HCT116 (cell line): ENCODE measurements around the gene PLEKHM3. TPM values are rescaled to one million over a fixed set of nuclear protein-coding genes. Genes with fewer than 3 reads are reported as not detected.

Experiments used
- ATAC-seq: fragments of 200-7000 bp; cut with Tn5 transposase; 2 replicates; pipeline ENCODE4 v1.9.1; 2020; ENCODE audit warnings: mild to moderate bottlenecking, moderate library complexity
- BruUV-seq: library from RNA; stranded (reverse); fragments of 400-500 nt; replicated peaks from 2 replicates; lab custom pipeline; 2021; lab: Mats Ljungman, UMichigan
- CTCF ChIA-PET: fragments of 300-600 bp; sonication (Branson Sonifier 250); formaldehyde crosslinking; loops from one replicate; lab custom pipeline; 2021; ENCODE audit warnings: antibody characterized with exemption; lab: Charles Lee
- POLR2A ChIA-PET: fragments of 300-600, 350-600 bp; sonication (Branson Sonifier 250); formaldehyde crosslinking; loops from one replicate; lab custom pipeline; 2021; ENCODE audit warnings: antibody characterized with exemption; lab: Charles Lee
- RAD21 ChIA-PET, 2 experiments: fragments of 300-600 bp; sonication (Branson Sonifier 250); formaldehyde crosslinking; loops; one replicate each; lab custom pipeline; 2023; ENCODE audit warnings: low total read pairs in 2 of 2; ENCODE audit not compliant: uncharacterized antibody in 2 of 2, unreplicated experiment in 2 of 2, low non-redundant PET in 1 of 2; lab: Charles Lee
- DNase-seq: peaks from one replicate; pipeline ENCODE4 v3.0.0-alpha.2; 2010; ENCODE audit warnings: low read depth, low spot score
- H2AFZ ChIP-seq: fragments of 200-600 bp; shearing (Covaris generic), sonication (generic); 2 replicates; pipeline ENCODE4 v1.6.1; 2017; ENCODE audit warnings: low read depth, mixed run types, mixed read lengths, antibody characterized with exemption, low read length; ENCODE audit not compliant: poor library complexity, severe bottlenecking
- H3K27ac ChIP-seq: 2 replicates; pipeline ENCODE4 v1.5.1; 2012; ENCODE audit warnings: low read depth, low read length
- H3K27me3 ChIP-seq: fragments of 200-600 bp; sonication (generic); 2 replicates; pipeline ENCODE4 v1.6.1; 2016; ENCODE audit warnings: mixed run types, low read length, mixed read lengths; ENCODE audit not compliant: insufficient read depth
- H3K36me3 ChIP-seq, 2 experiments: fragments of 200-500 bp in 1 of 2; fragments of 200-600 bp in 1 of 2; sonication (Bioruptor generic) in 1 of 2; sonication (generic) in 1 of 2; 2 replicates each; pipeline versions ENCODE4 v1.5.1 to v1.6.1; 2014 to 2016; ENCODE audit warnings: low read length in 2 of 2, inconsistent platforms in 1 of 2, mixed read lengths in 1 of 2, mixed run types in 1 of 2; ENCODE audit not compliant: insufficient read depth in 2 of 2, control insufficient read depth in 1 of 2
- H3K4me1 ChIP-seq, 2 experiments: fragments of 200-600 bp in 1 of 2; sonication (generic) in 1 of 2; 2 replicates each; pipeline versions ENCODE4 v1.5.1 to v1.6.1; 2012 to 2017; ENCODE audit warnings: low read length in 2 of 2, inconsistent platforms in 1 of 2, mild to moderate bottlenecking in 1 of 2, mixed read lengths in 1 of 2, mixed run types in 1 of 2, moderate library complexity in 1 of 2; ENCODE audit not compliant: insufficient read depth in 2 of 2, control insufficient read depth in 1 of 2
- H3K4me2 ChIP-seq: fragments of 200-600 bp; sonication (generic); 2 replicates; pipeline ENCODE4 v1.6.1; 2017; ENCODE audit warnings: mixed run types, low read length, mixed read lengths
- H3K4me3 ChIP-seq, 2 experiments: fragments of 200-600 bp in 1 of 2; sonication (generic) in 1 of 2; replicated peaks in 1 of 2; 2 replicates each; pipeline ENCODE4 v1.5.1; 2011 to 2016; ENCODE audit warnings: low read length in 2 of 2, control low read depth in 1 of 2, low read depth in 1 of 2, mild to moderate bottlenecking in 1 of 2, mixed read lengths in 1 of 2, mixed run types in 1 of 2
- H3K79me2 ChIP-seq: fragments of 200-600 bp; sonication (generic); 2 replicates; pipeline ENCODE4 v1.6.1; 2017; ENCODE audit warnings: mild to moderate bottlenecking, mixed run types, low read length, moderate library complexity, mixed read lengths; ENCODE audit not compliant: insufficient read depth
- H3K9ac ChIP-seq: fragments of 200-600 bp; sonication (generic); 2 replicates; pipeline ENCODE4 v1.6.1; 2016; ENCODE audit warnings: low read length, mixed read lengths
- H3K9me2 ChIP-seq: fragments of 200-600 bp; sonication (generic), shearing (Covaris generic); 2 replicates; pipeline ENCODE4 v1.6.1; 2017; ENCODE audit warnings: mixed run types, mild to moderate bottlenecking, moderate library complexity; ENCODE audit not compliant: insufficient read depth
- H3K9me3 ChIP-seq, 2 experiments: fragments of 200-500 bp in 1 of 2; fragments of 200-600 bp in 1 of 2; sonication (Bioruptor generic) in 1 of 2; sonication (generic) in 1 of 2; 2 replicates each; pipeline ENCODE4 v1.6.1; 2014 to 2017; ENCODE audit warnings: low read length in 2 of 2, mixed read lengths in 2 of 2, inconsistent platforms in 1 of 2, low read depth in 1 of 2, mild to moderate bottlenecking in 1 of 2, mixed run types in 1 of 2, moderate library complexity in 1 of 2; ENCODE audit not compliant: control insufficient read depth in 1 of 2, insufficient read depth in 1 of 2
- H4K20me1 ChIP-seq: fragments of 200-600 bp; sonication (generic), shearing (Covaris generic); 2 replicates; pipeline ENCODE4 v1.6.1; 2017; ENCODE audit warnings: mixed run types, mild to moderate bottlenecking, moderate library complexity; ENCODE audit not compliant: insufficient read depth
- ATF3 ChIP-seq: IDR thresholded peaks from 2 replicates; pipeline ENCODE4 v1.6.1; 2012
- CTCF ChIP-seq, 3 experiments: fragments of 200-600 bp in 1 of 3; sonication (generic) in 1 of 3; IDR thresholded peaks in 2 of 3; conservative IDR thresholded peaks in 1 of 3; 2 replicates each; pipeline ENCODE4 v1.5.1; 2012 to 2017; ENCODE audit warnings: low read depth in 2 of 3, low read length in 2 of 3, antibody characterized with exemption in 1 of 3, borderline replicate concordance in 1 of 3, control low read depth in 1 of 3, mild to moderate bottlenecking in 1 of 3, mixed read lengths in 1 of 3, mixed run types in 1 of 3, moderate library complexity in 1 of 3; ENCODE audit not compliant: insufficient read depth in 1 of 3
- EGR1 ChIP-seq: IDR thresholded peaks from 2 replicates; pipeline ENCODE4 v1.6.1; 2012; ENCODE audit warnings: low read depth
- EZH2 ChIP-seq: fragments of 200-600 bp; sonication (generic); IDR thresholded peaks from 2 replicates; pipeline ENCODE4 v1.6.1; 2017; ENCODE audit warnings: antibody characterized with exemption, mixed run types
- MAX ChIP-seq: IDR thresholded peaks from 2 replicates; pipeline ENCODE4 v1.6.1; 2012
- POLR2AphosphoS5 ChIP-seq: IDR thresholded peaks from 2 replicates; pipeline ENCODE4 v1.6.1; 2011; ENCODE audit warnings: mild to moderate bottlenecking, low read depth, low read length, moderate library complexity
- RAD21 ChIP-seq: IDR thresholded peaks from 2 replicates; pipeline ENCODE4 v1.6.1; 2012; ENCODE audit warnings: low read depth, mild to moderate bottlenecking
- SP1 ChIP-seq: IDR thresholded peaks from 2 replicates; pipeline ENCODE4 v1.6.1; 2012; ENCODE audit warnings: low read depth
- TCF7L2 ChIP-seq: IDR thresholded peaks from 2 replicates; pipeline ENCODE4 v1.7.0; 2011; ENCODE audit warnings: borderline replicate concordance, inconsistent platforms; ENCODE audit not compliant: insufficient read depth, insufficient read length; ENCODE audit errors: extremely low read depth
- ZBTB33 ChIP-seq: IDR thresholded peaks from 2 replicates; pipeline ENCODE4 v1.6.1; 2011; ENCODE audit warnings: mild to moderate bottlenecking, low read length, moderate library complexity; ENCODE audit not compliant: insufficient replicate concordance; ENCODE audit errors: extremely low read depth
- ZNF274 ChIP-seq: fragments of 200-500 bp; sonication (Bioruptor generic); IDR thresholded peaks from 2 replicates; pipeline ENCODE4 v1.6.1; 2014; ENCODE audit warnings: mild to moderate bottlenecking, low read depth, low read length, inconsistent platforms
- intact Hi-C: fragments of 100-400 bp; cut with micrococcal nuclease; formaldehyde crosslinking; loops from 2 replicates; pipeline ENCODE4 v1.10.0; 2022
- total RNA-seq: library from RNA; stranded (reverse); gene quantifications from one replicate; pipeline ENCODE4 v1.2.1, GENCODE V29; 2021; ENCODE audit not compliant: unreplicated experiment

PLEKHM3 gene
- total RNA-seq, 1 experiment from 2014 or later = 6.3 TPM

GRCh38 chr2:207867905-207868304, 157.4 kb downstream of the PLEKHM3 start:
- no peak overlapping the region for H3K9ac ChIP-seq
- ChIA-PET CTCF (no interaction called here), POLR2A (no interaction called here)

More at GRCh38 chr2:207867905-207868304, 157.4 kb downstream of the PLEKHM3 start:
- DNase-seq = no peak
- no peak overlapping the region for H3K4me3 ChIP-seq
- H3K4me1 ChIP-seq = peaks cover 0 to 9% of the 10 kb centered on the region in 2 experiments; a peak in 1 of 4 replicates
- no peak overlapping the region for H3K27ac ChIP-seq
- H3K79me2 ChIP-seq = no peaks in the 10 kb centered on the region
- H4K20me1 ChIP-seq = no peaks in the 10 kb centered on the region
- no peaks in the 10 kb centered on the region for H3K36me3 ChIP-seq
- RAD21 ChIA-PET = no interaction called here
- TF ChIP-seq ZNF274 = no peak
- TF ChIP-seq RAD21 = no peak
- no peak for TF ChIP-seq POLR2AphosphoS5
- TF ChIP-seq TCF7L2 = no peak
- no peak for TF ChIP-seq EZH2
- no peak for TF ChIP-seq SP1
- no peak for TF ChIP-seq EGR1
- no peak for TF ChIP-seq ATF3
- TF ChIP-seq MAX = no peak
- no peak for TF ChIP-seq ZBTB33
- no peak for TF ChIP-seq CTCF (IDR thresholded peaks at IDR 0.05 in 2 of 3, conservative IDR thresholded peaks at IDR 0.05 in 1 of 3; ENCODE audit: borderline replicate concordance in 1 of 3, insufficient read depth in 1 of 3, low read depth in 2 of 3, low read length in 2 of 3)
- H2AFZ ChIP-seq = no peak overlapping the region
- H3K27me3 ChIP-seq = no peaks in the 10 kb centered on the region
- no TSS peak for BruUV-seq
- H3K4me2 ChIP-seq = no peak overlapping the region
- no peaks in the 10 kb centered on the region for H3K9me3 ChIP-seq
- no peak for ATAC-seq
- H3K9me2 ChIP-seq = no peaks in the 10 kb centered on the region
- intact Hi-C loops = no loop called here
